IPS DF 4.7 (cell line): ENCODE results near the gene SOCS3.

Experiments used
- DNase-seq: peaks from one replicate; pipeline ENCODE4 v3.0.0-alpha.2; 2013; ENCODE audit warnings: low spot score; ENCODE audit errors: extremely low read depth

SOCS3 gene

GRCh38 chr17:78391051-78391431, 31.2 kb upstream of the SOCS3 start:
- DNase-seq = no peak

GRCh38 chr17:78390241-78391050, 30.6 kb upstream of the SOCS3 start:
- DNase-seq = no peak

GRCh38 chr17:78387977-78388941, 28.4 kb upstream of the SOCS3 start:
- no peak for DNase-seq

- no peak for DNase-seq
Measured at GRCh38 chr17:78384479-78385175, 24.8 kb upstream of the SOCS3 start.

GRCh38 chr17:78383725-78384471, 24.0 kb upstream of the SOCS3 start:
- DNase-seq = no peak

GRCh38 chr17:78381601-78382232, 21.8 kb upstream of the SOCS3 start:
- no peak for DNase-seq

- no peak for DNase-seq
Measured at GRCh38 chr17:78380370-78380769, 20.5 kb upstream of the SOCS3 start.

GRCh38 chr17:78379131-78379491, 19.2 kb upstream of the SOCS3 start:
- DNase-seq = no peak

- no peak for DNase-seq
Measured at GRCh38 chr17:78378225-78379130, 18.6 kb upstream of the SOCS3 start, which contains the start of gene PGS1. Gene PGS1, plus strand, starts transcription at chr17:78378649. Its CDS starts 17 bp downstream, at chr17:78378666.

- no peak for DNase-seq
Measured at GRCh38 chr17:78377858-78378224, 18.0 kb upstream of the SOCS3 start.

GRCh38 chr17:78376161-78376560, 16.3 kb upstream of the SOCS3 start:
- DNase-seq = no peak

GRCh38 chr17:78375401-78376151, 15.7 kb upstream of the SOCS3 start:
- DNase-seq = no peak

GRCh38 chr17:78374631-78375274, 14.9 kb upstream of the SOCS3 start:
- no peak for DNase-seq

- no peak for DNase-seq
Measured at GRCh38 chr17:78374189-78374588, 14.3 kb upstream of the SOCS3 start.

GRCh38 chr17:78372841-78373240, 13.0 kb upstream of the SOCS3 start:
- DNase-seq = no peak

- DNase-seq = no peak
Measured at GRCh38 chr17:78371056-78371455, 11.2 kb upstream of the SOCS3 start.

- DNase-seq = no peak
Measured at GRCh38 chr17:78369791-78370381, 10.0 kb upstream of the SOCS3 start.
